Activated CD4-positive, alpha-beta memory T cell treated with anti-CD3 and anti-CD28 coated beads, Interleukin-2, amount 10 ng/mL, durations not matched to agents 7 days and 5 days (primary cell): Measurements from ENCODE around the gene METRNL. TPM values are rescaled to one million over a fixed set of nuclear protein-coding genes. Genes with fewer than 3 reads are reported as not detected.
"Not testable (repeated sequence)": the region's sequence is repeated elsewhere in the genome, so short reads cannot be mapped to it uniquely, and the experiment has no call there.

ENCODE experiments used
- CTCF ChIA-PET: fragments of 350-600 bp; sonication (Branson Sonifier 250); formaldehyde crosslinking; loops from one replicate; lab custom pipeline; 2021; ENCODE audit warnings: antibody characterized with exemption, inconsistent platforms; lab: Charles Lee
- POLR2A ChIA-PET: fragments of 350-600 bp; sonication (Branson Sonifier 250); formaldehyde crosslinking; loops from one replicate; lab custom pipeline; 2021; ENCODE audit warnings: antibody characterized with exemption; lab: Charles Lee
- DNase-seq: peaks from one replicate; pipeline ENCODE4 v3.0.0-alpha.2; 2020
- H3K27ac Mint-ChIP-seq: one replicate; pipeline ENCODE4 v1.8.0; 2021; ENCODE audit warnings: mild to moderate bottlenecking, mixed read lengths
- H3K27me3 Mint-ChIP-seq: one replicate; pipeline ENCODE4 v1.8.0; 2021; ENCODE audit warnings: mixed read lengths
- H3K36me3 Mint-ChIP-seq: one replicate; pipeline ENCODE4 v1.8.0; 2021; ENCODE audit warnings: low read depth, mixed read lengths
- H3K4me1 Mint-ChIP-seq: one replicate; pipeline ENCODE4 v1.8.0; 2021; ENCODE audit warnings: mixed read lengths
- H3K4me3 Mint-ChIP-seq: one replicate; pipeline ENCODE4 v1.8.0; 2021; ENCODE audit warnings: mild to moderate bottlenecking, mixed read lengths
- H3K9me3 Mint-ChIP-seq: one replicate; pipeline ENCODE4 v1.8.0; 2021; ENCODE audit warnings: mixed read lengths
- total RNA-seq, 2 experiments: library from RNA; stranded (reverse); gene quantifications; one replicate each; pipeline ENCODE4 v1.2.3, GENCODE V29; 2021

Gene METRNL
- total RNA-seq, 2 experiments from 2014 or later = 27.3 to 28.1 TPM

DNA sequence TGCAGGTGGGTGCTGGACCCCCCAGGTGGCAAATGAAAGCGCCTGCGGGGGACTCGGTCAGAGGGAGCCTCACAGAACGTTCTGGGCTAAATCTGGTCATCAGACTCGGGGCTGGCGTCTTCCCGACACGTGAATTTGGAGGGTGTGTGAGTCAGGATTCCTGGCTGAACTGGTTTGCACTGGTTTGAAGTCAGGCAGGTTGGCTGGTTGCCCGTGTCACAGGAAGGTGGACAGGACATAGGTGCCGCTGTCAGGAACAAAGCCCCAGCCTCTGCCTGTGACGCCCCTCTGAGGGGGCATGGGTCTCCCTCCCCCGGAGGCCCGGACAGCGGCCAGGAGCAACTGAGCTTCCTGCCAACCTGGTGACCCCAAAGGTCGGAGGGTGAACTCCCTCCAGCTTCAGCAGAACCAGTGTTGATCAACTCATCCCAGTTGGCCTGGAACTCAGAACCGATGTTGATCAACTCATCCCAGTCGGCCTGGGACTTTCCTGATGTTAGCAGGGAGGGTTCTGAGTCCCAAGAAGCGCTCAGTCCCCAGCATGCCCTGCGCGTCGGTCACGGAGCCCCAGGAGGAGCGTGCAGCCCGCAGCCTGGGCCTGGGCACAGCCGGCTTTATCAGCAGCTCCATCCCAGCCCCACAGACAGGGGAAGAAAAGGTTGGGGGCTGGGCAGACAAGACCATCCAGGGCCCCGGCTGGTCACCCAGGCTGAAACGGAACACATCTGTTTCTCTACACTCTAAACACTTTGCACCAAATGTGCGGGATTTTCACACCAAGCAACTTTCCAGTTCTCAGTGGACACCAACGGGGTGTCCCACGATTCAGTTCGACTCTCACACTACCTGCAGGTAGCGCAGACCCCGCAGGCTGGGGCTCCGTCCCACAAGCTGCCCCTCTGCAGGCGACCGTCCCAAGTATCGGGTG, 14.4 kb upstream of the METRNL start:
- ChIA-PET POLR2A (interaction anchor here (0.5 to 1.4 kb wide), 3 partner anchors 11 to 471 kb away, joined by 3 to 4 read pairs (median 3); no protein-coding TSS in a partner anchor), CTCF (no interaction called here)
- no peak for DNase-seq
- H3K4me1 Mint-ChIP-seq = peaks cover 13% of the 10 kb centered on the region
- no peaks in the 10 kb centered on the region for H3K9me3 Mint-ChIP-seq
- no peaks in the 10 kb centered on the region for H3K36me3 Mint-ChIP-seq
- no peak overlapping the region for H3K4me3 Mint-ChIP-seq
- no peak overlapping the region for H3K27ac Mint-ChIP-seq
- peaks cover 5% of the 10 kb centered on the region for H3K27me3 Mint-ChIP-seq

GRCh38 chr17:83065660-83066542, 13.5 kb upstream of the METRNL start:
- no peak for DNase-seq
- no peaks in the 10 kb centered on the region for H3K9me3 Mint-ChIP-seq
- no peak overlapping the region for H3K4me3 Mint-ChIP-seq
- H3K27me3 Mint-ChIP-seq = peaks cover 6% of the 10 kb centered on the region
- peaks cover 19% of the 10 kb centered on the region for H3K4me1 Mint-ChIP-seq
- ChIA-PET CTCF (no interaction called here), POLR2A (no interaction called here)
- H3K36me3 Mint-ChIP-seq = no peaks in the 10 kb centered on the region
- H3K27ac Mint-ChIP-seq = no peak overlapping the region

GRCh38 chr17:83066543-83066890, 12.9 kb upstream of the METRNL start:
- CTCF ChIA-PET, POLR2A ChIA-PET, H3K4me3 Mint-ChIP-seq, H3K27me3 Mint-ChIP-seq, H3K36me3 Mint-ChIP-seq, H3K9me3 Mint-ChIP-seq, DNase-seq, H3K27ac Mint-ChIP-seq: not testable (repeated sequence)
- H3K4me1 Mint-ChIP-seq = peaks cover 25% of the 10 kb centered on the region

DNA sequence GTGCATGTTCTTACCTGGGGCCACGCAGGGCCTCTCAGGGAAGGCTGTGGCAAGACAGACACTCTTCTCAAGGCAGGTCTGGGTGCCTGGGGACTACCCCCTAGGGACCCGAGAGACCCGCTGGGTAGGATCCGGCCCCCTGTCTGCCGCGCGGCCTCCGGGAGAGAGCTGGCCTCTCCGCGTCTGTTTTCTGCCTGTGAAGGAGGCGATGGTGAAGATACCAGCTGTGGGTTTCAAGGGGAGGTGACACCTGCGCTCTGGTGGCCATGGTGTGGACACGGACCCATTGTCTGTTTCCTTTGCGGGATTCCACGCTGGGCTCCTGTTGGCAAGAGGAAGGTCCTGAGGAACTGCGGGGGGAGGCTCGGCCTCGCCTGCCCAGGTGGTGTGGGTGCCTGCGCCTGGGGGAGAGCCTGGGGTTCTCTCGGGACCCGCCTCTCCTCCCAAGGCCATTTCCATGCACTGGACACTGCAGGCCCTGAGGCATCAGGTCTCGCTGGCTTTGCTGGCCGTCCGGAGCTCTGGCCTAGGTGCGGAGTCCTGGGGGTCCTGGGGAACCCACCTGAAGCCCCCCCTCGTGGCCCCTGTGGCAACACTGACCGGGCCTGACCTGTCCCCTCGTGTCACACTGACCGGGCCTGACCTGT, 12.2 kb upstream of the METRNL start:
- Mint-ChIP-seq H3K4me1 (peaks cover 32% of the 10 kb centered on the region), H3K4me3 (no peak overlapping the region), H3K9me3 (no peaks in the 10 kb centered on the region), H3K27ac (no peak overlapping the region), H3K36me3 (no peaks in the 10 kb centered on the region), H3K27me3 (peaks cover 6% of the 10 kb centered on the region)
- ChIA-PET CTCF (interaction anchor here (0.7 kb wide), 1 partner anchor 285 kb away, joined by 3 read pairs; no protein-coding TSS in a partner anchor), POLR2A (interaction anchor here (1.2 kb wide), 1 partner anchor 9 kb away, joined by 4 read pairs; no protein-coding TSS in a partner anchor)
- no peak for DNase-seq

GRCh38 chr17:83067718-83068261, 11.6 kb upstream of the METRNL start:
- no peak for DNase-seq
- Mint-ChIP-seq H3K27ac (no peak overlapping the region), H3K36me3 (no peaks in the 10 kb centered on the region), H3K4me3 (no peak overlapping the region), H3K4me1 (peaks cover 33% of the 10 kb centered on the region), H3K27me3 (peaks cover 6% of the 10 kb centered on the region), H3K9me3 (no peaks in the 10 kb centered on the region)
- ChIA-PET POLR2A (interaction anchor here (1.2 kb wide), 1 partner anchor 9 kb away, joined by 4 read pairs; no protein-coding TSS in a partner anchor), CTCF (interaction anchor here (0.7 kb wide), 1 partner anchor 286 kb away, joined by 3 read pairs; no protein-coding TSS in a partner anchor)

DNA sequence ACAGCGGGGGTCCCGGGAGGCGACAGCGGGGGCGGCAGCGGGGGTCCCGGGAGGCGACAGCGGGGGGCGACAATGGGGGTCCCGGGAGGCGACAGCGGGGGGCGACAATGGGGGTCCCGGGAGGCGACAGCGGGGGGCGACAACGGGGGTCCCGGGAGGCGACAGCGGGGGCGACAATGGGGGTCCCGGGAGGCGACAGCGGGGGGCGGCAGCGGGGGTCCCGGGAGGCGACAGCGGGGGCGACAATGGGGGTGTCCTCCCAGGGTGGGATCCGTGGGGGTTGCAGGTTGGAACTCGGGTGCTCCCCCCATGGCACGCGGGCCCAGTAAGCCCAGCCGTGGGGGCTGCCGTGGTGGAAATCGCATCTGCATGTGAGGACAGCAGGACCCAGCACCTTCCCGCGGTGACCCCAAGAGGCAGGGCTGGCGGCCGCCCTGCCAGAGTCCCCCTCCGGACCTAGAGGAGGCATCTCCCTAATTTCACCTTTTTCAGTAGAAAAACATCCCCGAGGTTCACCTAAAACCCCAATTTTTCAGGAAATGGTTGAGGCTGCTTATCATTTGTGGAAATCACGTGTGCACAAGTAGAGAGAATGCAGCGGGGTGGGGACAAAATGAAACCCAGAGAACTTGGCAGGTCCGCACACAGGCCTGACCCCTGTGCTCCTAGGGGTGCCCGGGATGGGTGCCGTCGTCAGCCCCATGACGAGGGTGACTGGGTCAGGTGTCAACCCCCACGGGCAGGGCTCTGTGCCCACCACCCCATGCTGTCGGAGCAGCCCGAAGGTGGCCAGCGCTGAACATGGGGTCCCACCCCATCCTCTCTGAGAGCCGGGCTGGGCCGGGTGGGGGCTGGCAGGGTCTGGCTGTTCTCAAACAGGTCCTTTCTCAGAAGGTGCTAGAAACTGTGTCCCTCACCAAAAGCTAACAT, 10.5 kb upstream of the METRNL start:
- Mint-ChIP-seq H3K27ac (peak overlapping the region; percentile 56), H3K9me3 (no peaks in the 10 kb centered on the region), H3K4me3 (peak overlapping the region; percentile 13), H3K36me3 (no peaks in the 10 kb centered on the region), H3K4me1 (peaks cover 33% of the 10 kb centered on the region), H3K27me3 (peaks cover 4% of the 10 kb centered on the region)
- ChIA-PET CTCF (no interaction called here), POLR2A (interaction anchor here (0.7 to 1.0 kb wide), 2 partner anchors 10 to 18 kb away, joined by 3 read pairs; partner anchors contain the start of gene METRNL)
- no peak for DNase-seq

GRCh38 chr17:83069571-83069906, 9.9 kb upstream of the METRNL start:
- Mint-ChIP-seq H3K9me3 (no peaks in the 10 kb centered on the region), H3K27ac (no peak overlapping the region), H3K27me3 (peaks cover 4% of the 10 kb centered on the region), H3K36me3 (no peaks in the 10 kb centered on the region), H3K4me3 (no peak overlapping the region), H3K4me1 (peaks cover 33% of the 10 kb centered on the region)
- DNase-seq = no peak
- ChIA-PET CTCF (no interaction called here), POLR2A (interaction anchor here (0.7 to 1.0 kb wide), 2 partner anchors 9 to 18 kb away, joined by 3 read pairs; partner anchors contain the start of gene METRNL)

DNA sequence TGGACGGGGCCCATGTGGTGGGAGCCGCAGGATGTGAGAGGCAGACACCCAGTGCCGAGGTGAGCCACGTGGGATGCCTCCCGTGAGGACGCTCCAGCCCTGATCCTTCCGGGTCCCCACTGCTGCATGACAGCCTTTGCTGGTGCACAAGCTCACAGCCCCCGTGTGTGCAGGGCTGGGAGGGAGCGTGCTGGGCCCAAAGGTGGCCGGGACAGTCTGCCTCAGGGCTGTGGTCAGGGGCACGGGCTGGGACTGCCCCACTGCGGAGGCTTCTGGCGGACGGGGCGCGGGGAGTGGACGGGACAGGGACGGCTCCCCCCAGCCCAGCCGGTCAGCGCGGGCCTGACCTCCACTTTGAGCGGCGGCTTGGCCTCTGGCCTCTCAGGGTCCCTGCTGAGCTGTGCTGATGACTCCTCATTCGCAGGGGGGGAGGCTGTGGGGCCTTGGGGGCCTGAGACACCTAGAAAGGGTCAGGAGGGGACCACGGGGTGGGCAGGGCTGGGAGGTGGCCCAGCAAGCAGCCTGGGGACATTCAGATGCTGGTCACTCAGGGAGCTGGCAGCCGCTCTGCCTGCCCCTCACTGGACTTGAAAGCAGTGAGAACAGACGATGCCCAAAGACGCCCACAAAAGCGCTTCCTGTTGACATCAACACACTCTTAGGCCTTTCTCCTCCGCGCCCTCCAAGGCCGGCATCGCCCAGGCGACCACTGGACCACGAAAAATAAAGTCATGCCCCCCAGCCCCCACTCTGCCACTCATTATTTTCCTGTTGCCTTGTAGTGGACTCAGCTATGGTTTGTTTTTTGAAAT, 9.3 kb upstream of the METRNL start:
- ChIA-PET CTCF (interaction anchor here (0.7 kb wide), 1 partner anchor 295 kb away, joined by 3 read pairs; no protein-coding TSS in a partner anchor), POLR2A (interaction anchor here (0.7 to 1.0 kb wide), 2 partner anchors 9 to 19 kb away, joined by 3 read pairs; partner anchors contain the start of gene METRNL)
- no peak for DNase-seq
- H3K27ac Mint-ChIP-seq = no peak overlapping the region
- H3K27me3 Mint-ChIP-seq = peaks cover 5% of the 10 kb centered on the region
- no peaks in the 10 kb centered on the region for H3K36me3 Mint-ChIP-seq
- H3K4me1 Mint-ChIP-seq = peaks cover 33% of the 10 kb centered on the region
- H3K4me3 Mint-ChIP-seq = no peak overlapping the region
- H3K9me3 Mint-ChIP-seq = no peaks in the 10 kb centered on the region

- DNase-seq = no peak
- peaks cover 10% of the 10 kb centered on the region for H3K27me3 Mint-ChIP-seq
- H3K9me3 Mint-ChIP-seq = no peaks in the 10 kb centered on the region
- no peak overlapping the region for H3K4me3 Mint-ChIP-seq
- no peaks in the 10 kb centered on the region for H3K36me3 Mint-ChIP-seq
- peaks cover 33% of the 10 kb centered on the region for H3K4me1 Mint-ChIP-seq
- ChIA-PET CTCF (no interaction called here), POLR2A (no interaction called here)
- no peak overlapping the region for H3K27ac Mint-ChIP-seq
Measured at GRCh38 chr17:83070800-83071341, 8.5 kb upstream of the METRNL start.

- ChIA-PET CTCF (no interaction called here), POLR2A (no interaction called here)
- peaks cover 33% of the 10 kb centered on the region for H3K4me1 Mint-ChIP-seq
Measured at GRCh38 chr17:83071365-83071764, 8.0 kb upstream of the METRNL start.

More at GRCh38 chr17:83071365-83071764, 8.0 kb upstream of the METRNL start:
- Mint-ChIP-seq H3K27ac (no peak overlapping the region), H3K36me3 (no peaks in the 10 kb centered on the region), H3K9me3 (no peaks in the 10 kb centered on the region), H3K27me3 (peaks cover 11% of the 10 kb centered on the region), H3K4me3 (no peak overlapping the region)
- DNase-seq = no peak
